Fibroblast of pulmonary artery (primary cell): Measurements from ENCODE around the gene TUBGCP4.

Experiments used
- DNase-seq: peaks from one replicate; pipeline ENCODE4 v3.0.0-alpha.2; 2010; ENCODE audit warnings: low read depth
- H3K4me3 ChIP-seq: replicated peaks from 2 replicates; pipeline ENCODE4 v1.5.1; 2011; ENCODE audit warnings: low read depth, mild to moderate bottlenecking, control low read depth, low read length, moderate library complexity
- CTCF ChIP-seq: IDR thresholded peaks from 2 replicates; pipeline ENCODE4 v1.5.1; 2011; ENCODE audit warnings: mild to moderate bottlenecking, control low read depth, low read length, inconsistent platforms; ENCODE audit errors: missing control alignments

Gene TUBGCP4

GRCh38 chr15:43414196-43414595 lies 43.3 kb downstream of the TUBGCP4 start:
- no peak overlapping the region for H3K4me3 ChIP-seq
- no peak for TF ChIP-seq CTCF
- DNase-seq: peak; percentile 88

- no peak for TF ChIP-seq CTCF
- DNase-seq: no peak
- no peak overlapping the region for H3K4me3 ChIP-seq
Measured at GRCh38 chr15:43420435-43420834, 49.5 kb downstream of the TUBGCP4 start.

GRCh38 chr15:43420876-43421275 lies 50.0 kb downstream of the TUBGCP4 start:
- TF ChIP-seq CTCF: no peak
- no peak overlapping the region for H3K4me3 ChIP-seq
- DNase-seq: no peak

- no peak overlapping the region for H3K4me3 ChIP-seq
- no peak for TF ChIP-seq CTCF
- DNase-seq: no peak
Measured at GRCh38 chr15:43423793-43424192, 52.9 kb downstream of the TUBGCP4 start.

GRCh38 chr15:43429687-43430086 lies 58.8 kb downstream of the TUBGCP4 start:
- no peak for DNase-seq
- no peak overlapping the region for H3K4me3 ChIP-seq

GRCh38 chr15:43433165-43433564 lies 62.3 kb downstream of the TUBGCP4 start:
- H3K4me3 ChIP-seq: no peak overlapping the region
- DNase-seq: peak; percentile 10
- TF ChIP-seq CTCF: no peak

More at GRCh38 chr15:43429687-43430086, 58.8 kb downstream of the TUBGCP4 start:
- TF ChIP-seq CTCF: no peak

- TF ChIP-seq CTCF: no peak
- DNase-seq: no peak
- no peak overlapping the region for H3K4me3 ChIP-seq
Measured at GRCh38 chr15:43433661-43434303, 62.9 kb downstream of the TUBGCP4 start.
